HS-5 (cell line): ENCODE measurements around the gene CASR.

Experiments used
- DNase-seq: peaks from one replicate; pipeline ENCODE4 v3.0.0-alpha.2; 2012; ENCODE audit warnings: low read depth

Gene CASR

DNA sequence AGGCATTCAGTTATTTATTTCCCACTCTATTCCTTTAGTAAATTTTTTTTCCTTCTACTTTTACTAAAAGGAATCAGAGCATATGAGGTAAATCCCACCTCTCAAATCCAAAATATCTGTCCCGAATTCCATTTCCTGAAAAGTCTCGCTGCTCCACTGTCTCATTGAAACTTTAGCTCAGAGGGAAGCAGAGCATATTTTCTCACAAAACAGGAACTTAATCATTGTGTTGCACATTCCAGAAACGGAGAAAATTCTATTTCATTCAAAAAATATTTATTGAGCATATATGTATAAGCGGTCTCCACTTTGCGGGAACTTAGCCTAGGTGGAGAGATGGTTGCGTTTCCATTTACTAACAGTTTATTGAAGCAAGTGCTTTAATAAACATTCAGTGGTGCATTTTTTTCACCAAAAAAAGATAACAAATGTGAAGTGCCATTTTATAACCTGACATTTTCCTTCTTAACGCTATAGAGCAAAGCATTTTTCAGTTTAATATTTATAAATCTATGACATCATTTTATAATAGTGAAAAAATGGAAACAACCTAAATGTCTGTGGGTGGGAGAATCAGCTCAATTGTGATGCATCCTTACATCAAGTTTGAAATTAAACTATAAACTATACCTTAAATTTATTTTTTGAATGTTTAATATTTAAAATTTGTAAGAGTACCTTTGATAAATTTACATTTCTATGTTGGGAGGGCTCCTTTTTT lies 74.3 kb downstream of the CASR start:
- DNase-seq, result no peak

DNA sequence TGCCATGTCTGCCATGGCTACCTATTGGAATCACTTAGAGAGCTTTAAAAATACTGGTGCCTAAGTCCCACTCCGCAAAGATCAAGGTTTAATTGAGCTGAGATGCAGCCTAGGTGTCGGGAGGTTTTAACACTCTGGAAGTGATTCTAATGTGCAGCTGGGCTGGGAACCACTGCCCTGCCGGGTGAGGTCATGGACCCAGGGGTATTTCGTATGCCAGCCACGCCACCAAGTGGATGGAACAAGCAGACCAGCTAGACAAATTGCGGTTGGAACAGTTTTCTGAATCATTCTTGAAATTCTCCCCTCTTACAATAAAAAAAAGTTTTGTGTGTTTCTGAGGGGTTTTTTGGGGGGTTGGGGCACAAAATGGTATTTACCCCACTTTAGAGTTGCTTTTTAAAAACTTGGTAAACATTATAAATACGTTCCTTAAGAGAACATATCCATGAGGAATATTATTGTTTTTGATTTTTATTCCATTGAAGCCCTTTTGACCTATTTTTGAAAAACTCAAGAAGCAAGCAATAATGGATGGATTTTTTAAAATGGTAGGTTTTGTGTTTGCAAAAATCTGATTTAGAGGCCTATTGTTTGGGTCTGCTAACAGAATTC lies 75.4 kb downstream of the CASR start:
- peak; percentile 31 for DNase-seq

DNA sequence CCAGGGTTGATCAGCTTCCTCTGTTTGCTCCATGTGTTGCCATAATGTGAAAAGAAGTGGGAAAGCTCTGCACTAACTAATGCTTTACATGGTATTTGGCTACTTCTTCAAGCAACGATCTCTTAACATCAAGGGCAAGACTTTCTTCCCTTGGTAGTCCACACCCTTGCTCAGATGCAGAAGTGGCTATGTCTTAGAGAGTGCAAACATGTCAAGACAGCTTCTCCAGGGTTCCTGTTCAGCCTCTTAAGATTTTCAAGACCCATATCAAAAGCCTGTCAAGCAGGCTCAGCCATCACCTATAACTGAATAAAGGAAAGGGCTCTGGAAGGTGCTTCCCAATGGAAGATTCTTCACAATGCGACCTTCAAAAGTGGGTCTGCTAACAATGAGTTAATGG lies 76.7 kb downstream of the CASR start:
- no peak for DNase-seq

DNA sequence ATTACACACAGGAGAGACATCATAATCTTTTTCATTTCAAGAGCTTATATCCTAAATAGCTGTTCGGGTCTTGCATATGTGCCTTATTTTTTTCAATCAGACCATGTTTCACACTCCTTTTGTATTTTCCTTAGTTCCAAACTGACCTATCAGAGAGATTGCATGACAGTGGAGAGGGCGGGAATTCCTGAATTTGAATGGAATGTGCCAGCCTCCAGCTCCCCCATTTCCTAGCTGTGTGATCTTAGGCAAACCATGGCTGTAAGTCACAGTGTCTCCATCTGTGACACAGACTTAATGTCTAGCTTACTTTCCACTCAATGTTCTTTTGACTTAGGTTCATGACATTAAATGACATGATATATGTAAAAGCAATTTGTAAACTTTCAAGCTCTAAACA lies 79.6 kb downstream of the CASR start:
- DNase-seq, result no peak

DNA sequence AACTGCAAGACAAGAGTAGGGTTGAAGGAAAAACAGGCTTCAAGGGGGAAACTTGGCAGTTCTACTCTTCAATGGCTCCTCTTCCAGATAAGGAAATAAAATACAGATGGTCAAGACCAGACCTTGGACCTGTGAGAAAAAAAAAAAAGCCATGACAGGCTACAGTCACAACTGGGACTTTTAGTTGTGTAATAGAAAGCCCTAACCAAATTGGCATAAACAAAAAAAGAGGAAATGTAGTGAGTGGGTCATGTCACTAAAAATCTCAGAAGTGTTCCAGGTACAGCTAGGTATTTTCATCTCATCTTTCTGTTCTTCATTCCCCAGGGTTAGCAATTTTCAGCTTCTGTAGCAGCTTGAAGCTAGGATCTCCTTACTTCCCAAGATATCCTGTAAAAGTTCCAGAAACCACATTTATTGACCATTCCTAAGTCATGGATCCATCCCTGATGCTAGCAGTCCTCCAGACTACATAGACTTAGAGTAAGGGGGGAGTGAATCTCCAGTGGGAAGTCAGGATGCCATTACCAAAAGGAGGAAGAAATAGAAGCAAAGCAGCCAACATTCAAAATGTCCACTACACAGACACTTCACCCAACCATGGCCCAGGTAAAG lies 80.6 kb downstream of the CASR start:
- no peak for DNase-seq

DNA sequence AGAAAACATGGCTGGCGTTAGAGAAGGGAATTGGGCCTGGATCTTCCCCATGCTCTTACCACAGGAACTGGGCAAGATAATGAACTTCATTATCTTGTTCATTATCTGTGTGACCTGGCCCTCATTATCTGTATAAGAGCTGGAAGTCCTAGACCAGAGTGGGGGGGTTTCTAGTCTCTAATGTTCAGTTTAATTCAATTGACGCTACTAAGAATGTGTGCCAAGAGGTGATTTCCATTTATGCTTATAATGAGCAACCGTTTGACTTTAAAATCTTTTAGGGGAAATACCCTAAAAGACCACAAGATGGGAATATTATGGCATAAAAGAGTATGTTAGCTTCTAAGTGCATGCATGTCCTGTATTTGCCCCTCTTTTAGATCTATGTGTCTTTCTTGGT lies 82.5 kb downstream of the CASR start:
- DNase-seq, result no peak

DNA sequence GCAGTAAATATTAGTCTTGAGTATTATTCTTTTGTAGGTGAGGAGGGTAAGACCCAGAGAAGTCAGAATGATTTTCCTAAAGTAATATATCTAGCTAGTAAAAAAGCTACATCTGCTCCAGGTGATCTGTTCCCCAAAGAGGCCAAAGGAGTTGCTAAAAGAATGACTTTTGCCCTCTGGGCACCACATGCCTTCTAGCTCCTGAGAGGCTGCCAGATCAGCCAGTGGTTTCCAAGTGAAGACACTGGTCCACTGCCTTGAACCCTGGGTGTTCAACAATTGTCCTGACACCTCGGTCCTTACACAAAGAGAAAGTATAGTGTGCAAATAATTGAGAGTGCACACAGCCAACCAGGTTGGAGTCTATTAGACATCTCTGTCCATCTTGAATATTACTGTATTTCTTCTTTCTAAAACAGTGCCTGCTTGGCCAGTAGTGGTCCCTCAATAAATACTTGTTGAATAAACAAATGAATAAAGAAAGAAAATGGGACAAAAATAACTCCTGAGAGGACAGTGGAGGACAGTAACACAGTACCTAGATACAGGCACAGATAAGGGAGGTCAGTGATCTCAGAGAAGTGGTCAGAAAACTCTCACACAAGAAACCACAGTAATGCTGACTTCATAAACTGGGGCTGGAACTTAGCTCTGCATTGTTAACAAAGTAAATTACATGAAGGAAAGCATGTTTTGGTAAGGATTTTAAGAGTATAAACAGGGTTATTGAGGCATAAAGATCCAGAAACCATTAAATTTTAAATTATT lies 85.0 kb downstream of the CASR start:
- DNase-seq, result no peak

DNA sequence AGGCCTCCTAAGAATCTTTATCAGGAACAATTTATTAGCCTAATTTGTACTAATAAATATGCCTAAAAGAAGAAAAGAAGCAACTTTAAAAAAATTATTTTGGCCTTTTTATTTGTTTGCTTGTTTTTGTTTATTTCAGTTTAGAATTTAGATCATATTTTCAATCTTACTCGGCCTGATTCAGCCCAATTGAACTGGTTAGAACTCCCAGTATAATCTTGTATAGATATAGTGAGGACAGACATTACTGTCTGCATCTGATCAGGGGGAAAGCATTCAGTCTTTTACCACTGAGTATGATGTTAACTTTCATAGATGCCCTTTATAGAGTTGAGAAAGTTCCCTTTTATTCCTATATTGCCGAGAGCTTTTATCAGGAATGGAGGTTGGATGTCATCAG lies 85.6 kb downstream of the CASR start:
- no peak for DNase-seq

DNA sequence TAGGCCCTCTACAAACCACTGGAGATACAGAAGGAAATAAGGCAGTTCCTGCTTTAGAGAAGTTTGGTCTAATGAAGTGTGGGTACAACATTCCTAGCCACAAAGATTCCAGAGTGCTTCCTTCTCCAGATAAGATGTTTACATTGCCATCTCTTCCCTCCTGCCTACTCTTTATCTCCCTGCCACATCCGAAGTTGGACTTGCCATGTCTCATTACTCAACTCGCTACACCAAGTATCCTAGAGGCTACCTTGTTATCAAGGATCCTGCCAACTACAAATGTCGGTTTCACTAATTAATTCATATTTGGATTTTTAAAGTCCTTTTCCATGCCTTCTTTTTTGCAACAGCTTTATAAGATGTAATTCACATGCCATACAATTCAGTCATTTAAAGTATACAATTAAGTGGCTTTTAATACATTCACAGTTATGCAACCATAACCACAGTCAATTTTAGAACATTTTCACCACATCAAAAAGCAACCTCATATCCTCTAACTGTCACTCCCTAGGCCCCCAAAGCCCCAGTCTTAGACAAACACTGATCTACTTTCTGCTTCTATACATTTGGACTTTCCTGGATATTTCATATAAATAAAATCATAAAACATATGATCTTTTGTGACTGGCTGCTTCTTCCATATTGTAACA lies 87.9 kb downstream of the CASR start:
- no peak for DNase-seq

DNA sequence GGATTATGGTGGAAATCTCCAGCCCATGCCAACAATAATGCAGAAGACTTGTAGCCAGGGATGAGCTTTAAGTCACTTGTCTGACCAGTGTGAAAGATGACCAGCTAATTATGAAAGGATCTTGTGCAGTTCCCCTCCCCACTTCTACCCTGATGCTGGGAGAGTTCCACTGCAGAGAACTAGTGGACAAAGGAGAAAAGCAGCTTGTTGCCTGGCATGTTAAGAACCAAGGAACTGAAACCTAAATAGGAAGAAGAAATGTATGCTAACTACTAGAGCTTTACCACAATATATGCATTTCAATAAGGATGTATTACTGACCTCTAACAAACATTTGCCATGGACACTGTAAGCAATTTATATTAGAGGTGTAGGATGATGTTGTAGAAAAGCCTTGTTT lies 89.4 kb downstream of the CASR start:
- no peak for DNase-seq

DNA sequence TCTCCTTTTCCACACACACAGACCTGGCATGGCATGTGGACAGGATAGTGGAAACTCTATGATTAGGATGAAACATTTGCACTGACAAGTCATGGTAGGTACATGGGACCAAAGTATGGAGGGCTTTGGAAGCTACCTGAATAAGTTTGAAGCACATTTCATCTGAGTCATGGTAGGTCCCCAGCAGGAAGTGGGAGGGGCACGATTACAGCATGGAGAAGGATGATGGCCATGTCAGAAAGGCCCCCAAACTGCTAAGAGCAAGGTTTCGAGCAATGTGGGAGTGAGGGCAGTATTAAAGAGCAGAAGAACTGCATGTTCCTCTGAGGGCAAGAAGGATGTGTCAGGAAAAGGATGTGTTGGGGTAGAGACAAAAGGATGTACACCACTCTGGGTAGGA lies 90.0 kb downstream of the CASR start:
- no peak for DNase-seq

DNA sequence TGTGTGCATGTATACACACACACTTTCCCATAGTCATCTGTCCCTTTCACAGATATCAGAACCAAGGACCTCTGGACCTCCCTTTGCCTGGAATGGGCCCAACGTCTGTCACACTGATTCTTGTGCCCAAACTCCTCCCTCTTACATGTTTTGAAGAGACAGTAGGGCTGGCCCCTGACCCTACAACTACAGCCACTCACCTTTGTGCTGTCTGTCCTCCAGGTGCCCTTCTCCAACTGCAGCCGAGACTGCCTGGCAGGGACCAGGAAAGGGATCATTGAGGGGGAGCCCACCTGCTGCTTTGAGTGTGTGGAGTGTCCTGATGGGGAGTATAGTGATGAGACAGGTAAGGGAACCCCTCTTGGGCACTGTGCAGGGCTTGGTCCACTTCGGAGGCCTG lies 98.4 kb downstream of the CASR start:
- DNase-seq, result no peak

DNA sequence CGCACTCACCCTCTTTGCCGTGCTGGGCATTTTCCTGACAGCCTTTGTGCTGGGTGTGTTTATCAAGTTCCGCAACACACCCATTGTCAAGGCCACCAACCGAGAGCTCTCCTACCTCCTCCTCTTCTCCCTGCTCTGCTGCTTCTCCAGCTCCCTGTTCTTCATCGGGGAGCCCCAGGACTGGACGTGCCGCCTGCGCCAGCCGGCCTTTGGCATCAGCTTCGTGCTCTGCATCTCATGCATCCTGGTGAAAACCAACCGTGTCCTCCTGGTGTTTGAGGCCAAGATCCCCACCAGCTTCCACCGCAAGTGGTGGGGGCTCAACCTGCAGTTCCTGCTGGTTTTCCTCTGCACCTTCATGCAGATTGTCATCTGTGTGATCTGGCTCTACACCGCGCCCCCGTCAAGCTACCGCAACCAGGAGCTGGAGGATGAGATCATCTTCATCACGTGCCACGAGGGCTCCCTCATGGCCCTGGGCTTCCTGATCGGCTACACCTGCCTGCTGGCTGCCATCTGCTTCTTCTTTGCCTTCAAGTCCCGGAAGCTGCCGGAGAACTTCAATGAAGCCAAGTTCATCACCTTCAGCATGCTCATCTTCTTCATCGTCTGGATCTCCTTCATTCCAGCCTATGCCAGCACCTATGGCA lies 100.5 kb downstream of the CASR start:
- no peak for DNase-seq

DNA sequence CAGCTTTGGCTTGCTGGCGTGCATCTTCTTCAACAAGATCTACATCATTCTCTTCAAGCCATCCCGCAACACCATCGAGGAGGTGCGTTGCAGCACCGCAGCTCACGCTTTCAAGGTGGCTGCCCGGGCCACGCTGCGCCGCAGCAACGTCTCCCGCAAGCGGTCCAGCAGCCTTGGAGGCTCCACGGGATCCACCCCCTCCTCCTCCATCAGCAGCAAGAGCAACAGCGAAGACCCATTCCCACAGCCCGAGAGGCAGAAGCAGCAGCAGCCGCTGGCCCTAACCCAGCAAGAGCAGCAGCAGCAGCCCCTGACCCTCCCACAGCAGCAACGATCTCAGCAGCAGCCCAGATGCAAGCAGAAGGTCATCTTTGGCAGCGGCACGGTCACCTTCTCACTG lies 101.0 kb downstream of the CASR start:
- no peak for DNase-seq

DNA sequence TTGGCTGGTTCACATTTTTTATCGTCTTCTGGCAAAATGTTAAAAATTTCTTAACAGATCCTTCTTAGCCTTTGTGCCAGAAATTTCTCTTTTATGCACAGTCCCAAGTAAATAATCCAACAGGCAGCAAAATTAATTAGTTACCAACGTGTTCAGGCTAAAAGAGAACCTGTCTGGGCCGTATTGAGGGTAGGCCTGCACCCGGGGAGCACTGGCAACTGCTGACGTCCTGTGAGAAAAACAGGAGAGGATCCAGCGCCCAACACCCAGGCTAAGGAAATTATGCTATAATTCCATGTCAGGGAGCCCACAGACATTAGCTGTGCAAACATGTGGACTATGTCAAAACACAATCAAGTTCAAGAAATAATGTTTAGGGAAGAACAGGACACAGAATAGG lies 110.9 kb downstream of the CASR start:
- DNase-seq, result no peak

DNA sequence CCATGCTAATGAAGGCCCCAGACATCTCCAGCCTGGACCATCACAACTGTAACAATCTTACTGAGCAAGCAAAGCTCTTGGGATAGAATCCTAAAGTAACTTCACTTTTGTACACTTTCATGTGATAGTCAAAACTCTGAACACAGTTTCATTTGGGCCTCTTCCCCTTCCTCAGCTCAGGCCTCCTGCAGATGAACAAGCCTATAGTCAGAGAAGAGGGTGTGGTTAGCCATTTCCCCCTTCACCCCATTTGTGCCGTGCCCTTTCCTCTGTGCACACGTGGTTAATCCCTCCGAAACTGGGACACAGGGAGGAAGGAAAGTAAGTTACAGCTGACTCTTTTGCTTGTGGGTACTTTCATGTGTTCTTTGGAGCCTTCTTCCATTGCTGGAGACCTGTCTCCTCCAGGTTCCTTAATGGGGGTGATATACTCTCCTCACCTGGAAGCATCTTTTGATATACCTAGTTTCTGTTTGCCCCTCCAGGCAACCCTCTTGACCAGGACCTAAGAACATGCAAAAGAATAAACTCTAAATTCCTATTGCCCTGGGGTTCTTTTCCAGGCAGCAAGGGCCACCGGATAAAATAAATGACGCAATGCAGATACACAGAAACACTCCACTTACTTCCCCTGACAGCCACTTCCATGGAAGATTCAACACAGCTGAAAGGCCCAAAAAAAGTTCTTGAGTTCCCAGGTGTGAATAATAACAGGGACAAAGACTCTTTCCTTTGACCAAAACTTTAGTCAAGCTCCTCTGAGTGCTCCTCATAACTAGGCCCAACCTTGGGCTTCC lies 112.0 kb downstream of the CASR start:
- DNase-seq, result no peak

DNA sequence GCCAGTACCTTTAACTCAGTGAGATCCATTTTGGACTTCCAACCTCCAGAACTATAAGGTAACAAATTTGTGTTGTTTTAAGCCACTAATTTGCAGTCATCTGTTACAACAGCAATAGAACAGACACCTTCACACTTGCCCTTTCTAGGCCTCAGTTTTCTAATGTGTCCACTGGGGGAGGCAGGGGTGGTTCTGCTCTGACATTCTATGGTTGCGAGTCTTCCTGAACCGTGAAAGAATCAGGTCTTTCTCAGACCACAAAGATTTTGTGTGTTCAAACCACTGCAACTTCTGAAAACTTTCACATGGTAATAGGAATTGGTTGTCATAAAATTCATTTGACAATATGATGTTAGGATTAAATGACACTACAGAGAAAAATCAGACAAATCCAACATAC lies 114.8 kb downstream of the CASR start:
- no peak for DNase-seq

DNA sequence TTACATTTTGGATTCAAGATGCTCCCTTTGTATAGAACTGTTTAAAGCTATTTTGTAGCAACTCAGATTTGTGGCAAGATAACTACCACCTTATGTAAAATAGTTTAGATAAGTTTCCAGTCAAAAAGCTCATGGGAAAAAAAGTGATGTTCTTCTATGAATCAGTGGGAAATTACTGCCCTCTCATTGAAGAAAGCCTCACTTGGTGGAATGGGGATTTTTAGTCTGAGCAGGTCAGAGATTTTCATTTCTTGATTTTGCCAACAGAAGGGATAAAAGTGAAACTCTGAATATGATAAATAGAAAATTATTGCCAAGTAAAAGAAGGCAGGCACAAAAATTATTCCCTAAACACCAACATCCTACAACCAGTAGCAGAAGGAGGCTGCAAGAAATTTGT lies 115.7 kb downstream of the CASR start:
- DNase-seq, result no peak

DNA sequence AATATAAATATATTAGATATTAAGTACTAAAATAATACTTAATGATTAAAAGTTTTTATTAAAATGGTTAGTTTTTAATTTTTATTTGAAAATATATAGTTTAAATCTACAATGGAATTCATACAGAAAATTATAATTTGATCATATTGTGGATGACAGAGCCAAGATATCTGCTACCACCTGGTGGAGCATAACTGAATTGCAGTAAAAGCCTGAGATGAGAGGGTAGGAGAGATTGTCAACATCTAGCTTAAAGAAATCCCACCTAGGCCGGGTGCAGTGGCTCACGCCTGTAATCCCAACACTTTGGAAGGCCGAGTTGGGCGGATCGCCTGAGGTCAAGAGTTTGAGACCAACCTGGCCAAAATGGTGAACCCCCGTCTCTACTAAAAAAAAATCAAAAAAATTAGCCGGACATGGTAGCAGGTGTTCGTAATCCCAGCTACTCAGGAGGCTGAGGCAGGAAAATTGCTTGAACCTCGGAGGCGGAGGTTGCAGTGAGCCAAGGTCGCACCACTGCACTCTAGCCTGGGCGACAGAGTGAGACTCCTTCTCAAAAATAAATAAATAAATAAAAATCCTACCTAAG lies 116.5 kb downstream of the CASR start:
- no peak for DNase-seq

DNA sequence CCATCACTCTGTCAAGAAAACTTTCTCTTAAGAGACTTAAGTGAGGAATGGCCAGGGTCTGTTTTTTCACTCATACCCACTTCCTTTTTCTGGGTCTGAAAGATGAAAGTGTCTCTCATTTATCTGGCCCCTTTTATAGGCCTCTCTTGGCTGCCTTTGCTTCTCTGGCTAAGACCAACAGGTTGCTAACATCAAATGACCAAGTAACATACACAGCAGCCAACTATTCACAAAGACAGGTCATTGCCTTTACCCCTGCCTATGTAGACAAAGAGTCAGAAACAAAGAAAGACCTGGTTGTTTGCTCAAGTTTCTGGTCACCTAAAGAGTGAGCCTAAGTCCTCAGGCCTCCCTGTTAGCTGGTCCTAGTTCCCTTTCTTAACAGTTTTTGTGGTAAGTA lies 117.6 kb downstream of the CASR start:
- no peak for DNase-seq
